Gastrocnemius medialis (tissue), 4 donors: Measurements from ENCODE around the gene KIRREL3.

ENCODE experiments used
- CTCF ChIP-seq, 5 experiments: fragments of 450-650 bp in 3 of 5; fragments of 200-600 bp in 2 of 5; sonication (generic) in 2 of 5; IDR thresholded peaks in 4 of 5; conservative IDR thresholded peaks in 1 of 5; 1 replicate in 4 of 5; 2 replicates in 1 of 5; pipeline ENCODE4 v1.5.1; 2016 to 2019; ENCODE audit warnings: antibody characterized with exemption in 5 of 5, mild to moderate bottlenecking in 3 of 5, moderate library complexity in 3 of 5
- POLR2A ChIP-seq, 2 donors: fragments of 450-650 bp; IDR thresholded peaks; one replicate each; pipeline ENCODE4 v1.6.1; 2017; ENCODE audit warnings: antibody characterized with exemption in 2 of 2, mild to moderate bottlenecking in 2 of 2, moderate library complexity in 2 of 2

GRCh38 chr11:126722956-126723664, 277.5 kb downstream of the KIRREL3 start:
- TF ChIP-seq CTCF (IDR thresholded peaks at IDR 0.05 in 4 of 5, conservative IDR thresholded peaks at IDR 0.05 in 1 of 5) (no peak), POLR2A (IDR thresholded peaks at IDR 0.05) (no peak)
